HEK293T (cell line): ENCODE data around the gene TAX1BP3.

ENCODE experiments used
- CTCF ChIA-PET: fragments of 350-600 bp; formaldehyde crosslinking; extraction: SDS; loops from one replicate; lab custom pipeline; 2021; ENCODE audit warnings: antibody characterized with exemption, inconsistent platforms; lab: Yijun Ruan, JAX
- POLR2A ChIA-PET: fragments of 350-600 bp; formaldehyde crosslinking; extraction: SDS; loops from one replicate; lab custom pipeline; 2020; ENCODE audit warnings: antibody characterized with exemption, inconsistent platforms; lab: Yijun Ruan, JAX
- DNase-seq: peaks from one replicate; pipeline ENCODE4 v3.0.0; 2012; ENCODE audit warnings: mixed read lengths; ENCODE audit errors: extremely low spot score
- ARNT ChIP-seq: fragments of 450-650 bp; IDR thresholded peaks from 2 replicates; pipeline ENCODE4 v1.6.1; 2017; ENCODE audit warnings: mild to moderate bottlenecking
- BHLHE40 ChIP-seq: fragments of 450-650 bp; IDR thresholded peaks from 2 replicates; pipeline ENCODE4 v1.6.1; 2016; ENCODE audit warnings: mild to moderate bottlenecking, moderate library complexity, borderline replicate concordance
- CTBP1 ChIP-seq: fragments of 450-650 bp; IDR thresholded peaks from 2 replicates; pipeline ENCODE4 v1.6.1; 2016; ENCODE audit warnings: borderline replicate concordance
- ELF4 ChIP-seq: fragments of 450-650 bp; IDR thresholded peaks from 2 replicates; pipeline ENCODE4 v1.6.1; 2017; ENCODE audit warnings: antibody characterized with exemption
- FOXA1 ChIP-seq: fragments of 450-650 bp; IDR thresholded peaks from 2 replicates; pipeline ENCODE4 v1.6.1; 2016; ENCODE audit warnings: mild to moderate bottlenecking
- FOXK2 ChIP-seq: fragments of 450-650 bp; IDR thresholded peaks from 2 replicates; pipeline ENCODE4 v1.6.1; 2016; ENCODE audit warnings: mild to moderate bottlenecking
- FOXM1 ChIP-seq: fragments of 450-650 bp; IDR thresholded peaks from 2 replicates; pipeline ENCODE4 v1.6.1; 2017; ENCODE audit warnings: mild to moderate bottlenecking, borderline replicate concordance
- HDGF ChIP-seq: fragments of 450-650 bp; IDR thresholded peaks from 2 replicates; pipeline ENCODE4 v1.6.1; 2017; ENCODE audit warnings: antibody characterized with exemption, borderline replicate concordance
- L3MBTL2 ChIP-seq: fragments of 450-650 bp; conservative IDR thresholded peaks from 2 replicates; pipeline ENCODE4 v1.6.1; 2016; ENCODE audit warnings: mild to moderate bottlenecking
- LEF1 ChIP-seq: fragments of 450-650 bp; IDR thresholded peaks from 2 replicates; pipeline ENCODE4 v1.6.1; 2017; ENCODE audit warnings: mild to moderate bottlenecking, borderline replicate concordance
- NFRKB ChIP-seq: fragments of 450-650 bp; IDR thresholded peaks from 2 replicates; pipeline ENCODE4 v1.6.1; 2016; ENCODE audit warnings: mild to moderate bottlenecking, moderate library complexity
- SP1 ChIP-seq: fragments of 450-650 bp; IDR thresholded peaks from 2 replicates; pipeline ENCODE4 v1.6.1; 2017
- SUZ12 ChIP-seq: fragments of 450-650 bp; IDR thresholded peaks from 2 replicates; pipeline ENCODE4 v1.6.1; 2016; ENCODE audit warnings: mild to moderate bottlenecking
- TARDBP ChIP-seq: fragments of 450-650 bp; IDR thresholded peaks from 2 replicates; pipeline ENCODE4 v1.6.1; 2016
- ZNF384 ChIP-seq: fragments of 450-650 bp; IDR thresholded peaks from 2 replicates; pipeline ENCODE4 v1.6.1; 2016
- TF ChIP-seq, protein P1 (sequence below): fragments of 450-650 bp; IDR thresholded peaks from 2 replicates; pipeline ENCODE4 v1.6.1; 2016

The TAX1BP3 gene

DNA sequence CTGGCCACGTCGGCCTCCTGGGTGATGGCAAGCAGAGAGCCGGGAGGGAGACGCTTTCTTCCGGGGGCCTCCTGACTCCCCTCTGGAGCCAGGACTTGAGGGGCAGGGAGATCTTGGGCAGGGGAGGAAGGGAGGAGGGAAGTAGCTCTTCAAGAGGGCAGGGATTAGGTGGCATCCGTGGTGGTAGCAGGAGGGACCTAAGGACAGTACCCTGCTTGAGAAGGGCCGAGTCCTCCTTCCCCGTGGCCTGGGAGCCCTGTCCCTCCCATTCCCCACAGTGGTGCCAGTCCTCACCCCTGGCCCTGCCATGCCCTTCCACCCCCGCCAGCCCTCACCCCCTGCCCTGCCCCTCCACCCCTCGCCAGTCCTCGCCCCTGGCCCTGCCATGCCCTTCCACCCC lies 12.6 kb downstream of the TAX1BP3 start:
- TF ChIP-seq BHLHE40 = no peak
- TF ChIP-seq HDGF = no peak
- no peak for TF ChIP-seq FOXA1
- no peak for DNase-seq
- ChIA-PET CTCF (no interaction called here), POLR2A (no interaction called here)

DNA sequence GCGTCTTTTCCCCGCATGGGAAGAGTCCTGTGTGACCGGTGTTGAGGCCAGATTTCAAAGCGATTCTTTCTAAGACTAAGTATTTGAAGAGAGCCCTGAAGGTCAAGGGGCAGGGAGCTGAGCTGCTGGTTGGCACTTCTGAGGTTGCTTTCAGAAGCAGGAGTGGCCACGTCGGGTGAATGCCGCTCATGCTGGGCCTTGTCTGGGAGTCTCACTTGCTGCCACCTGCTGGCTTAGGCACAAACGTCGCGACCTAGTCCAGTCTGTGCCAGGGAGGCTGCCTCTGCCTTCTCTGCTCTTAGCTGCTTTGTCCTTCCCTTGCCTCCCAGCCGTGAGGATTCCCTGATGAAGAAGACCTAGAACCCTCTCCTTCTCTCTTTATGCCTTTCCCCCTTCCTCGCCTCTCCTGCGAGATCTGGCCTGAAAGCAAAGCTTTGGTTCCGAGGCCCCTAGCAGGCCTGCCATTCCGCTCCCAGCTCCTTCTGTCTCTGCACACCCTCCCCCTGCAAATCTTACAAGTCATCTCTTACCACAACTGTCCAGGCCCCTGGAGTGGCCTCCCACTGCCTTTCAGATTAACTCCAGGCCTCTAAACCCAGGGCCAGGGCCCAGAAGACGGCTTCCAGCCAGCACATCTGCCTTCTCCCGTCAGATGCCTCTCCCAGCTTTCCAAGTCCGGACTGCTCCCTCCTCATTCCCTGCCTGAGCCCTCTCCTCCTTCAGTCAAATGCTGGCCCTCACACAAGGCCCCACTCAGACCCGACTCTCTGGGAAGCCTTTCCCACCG lies 20.4 kb downstream of the TAX1BP3 start:
- ChIA-PET CTCF (interaction anchor here (0.6 to 1.3 kb wide), 3 partner anchors 9 to 600 kb away, joined by 3 to 4 read pairs (median 3); no protein-coding TSS in a partner anchor), POLR2A (interaction anchor here (0.8 to 1.0 kb wide), 2 partner anchors 12 to 599 kb away, joined by 3 read pairs; partner anchors contain the start of genes CTNS and SHPK)

DNA sequence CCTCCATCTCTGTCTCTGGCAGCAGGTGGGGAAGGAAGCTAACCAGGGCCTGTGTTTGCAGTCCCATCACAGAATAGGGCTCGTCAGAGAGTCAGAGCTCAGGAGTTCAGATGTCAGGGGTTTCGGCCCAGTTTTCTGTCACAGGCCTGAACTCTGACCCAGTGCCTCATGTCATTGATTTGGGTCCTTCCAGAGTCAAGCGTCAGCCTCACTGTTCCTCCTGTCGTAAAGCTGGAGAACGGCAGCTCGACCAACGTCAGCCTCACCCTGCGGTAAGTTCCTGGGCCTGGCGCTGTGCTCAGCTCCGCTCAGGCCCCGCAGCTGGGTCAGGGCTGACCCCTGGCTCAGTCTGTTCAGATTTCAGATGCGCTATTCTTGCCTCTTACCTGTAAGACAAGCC lies 21.1 kb downstream of the TAX1BP3 start:
- POLR2A ChIA-PET = no interaction called here
- no peak for DNase-seq
- TF ChIP-seq LEF1 = no peak
- no peak for TF ChIP-seq ARNT
- TF ChIP-seq ELF4 = no peak
- TF ChIP-seq NFRKB = no peak
- TF ChIP-seq L3MBTL2 = no peak
- no peak for TF ChIP-seq SUZ12
- TF ChIP-seq CTBP1 = no peak
- TF ChIP-seq FOXM1 = no peak
- TF ChIP-seq HDGF = no peak
- no peak for TF ChIP-seq BHLHE40
- CTCF ChIA-PET = interaction anchor here (1.1 to 1.3 kb wide), 2 partner anchors 11 to 45 kb away, joined by 3 to 4 read pairs; partner anchors contain the start of genes CTNS and SHPK

More for the DNA sequence above, 20.4 kb downstream of the TAX1BP3 start:
- DNase-seq = peak; percentile 49
- no peak for TF ChIP-seq SUZ12
- TF ChIP-seq FOXM1 = no peak
- no peak for TF ChIP-seq CTBP1
- no peak for TF ChIP-seq HDGF
- no peak for TF ChIP-seq FOXK2
- no peak for TF ChIP-seq BHLHE40
- TF ChIP-seq LEF1 = no peak
- TF ChIP-seq ARNT = no peak
- no peak for TF ChIP-seq FOXA1
- no peak for TF ChIP-seq TARDBP

DNA sequence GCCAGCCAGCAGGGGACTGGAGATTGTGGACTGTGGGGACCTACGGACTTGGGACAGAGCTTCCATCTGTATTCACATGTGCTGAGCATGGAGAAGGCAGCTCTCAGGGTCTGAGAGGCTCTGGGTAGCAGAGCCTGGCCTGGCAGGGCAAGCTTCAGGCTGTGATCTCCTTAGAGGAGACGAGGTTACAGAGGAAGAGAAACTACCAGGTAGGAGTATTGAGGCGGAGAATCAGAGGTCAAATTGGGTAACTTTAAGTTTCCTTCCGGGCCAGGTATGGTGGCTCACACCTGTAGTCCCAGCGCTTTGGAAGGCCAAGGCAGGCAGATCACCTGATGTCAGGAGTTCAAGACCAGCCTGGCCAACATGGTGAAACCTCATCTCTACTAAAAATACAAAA lies 23.1 kb downstream of the TAX1BP3 start:
- CTCF ChIA-PET = no interaction called here
- DNase-seq = no peak
- TF ChIP-seq FOXM1 = no peak
- no peak for TF ChIP-seq SUZ12
- TF ChIP-seq HDGF = no peak
- TF ChIP-seq SP1 = no peak
- TF ChIP-seq BHLHE40 = no peak
- no peak for TF ChIP-seq ARNT
- no peak for TF ChIP-seq L3MBTL2
- TF ChIP-seq FOXK2 = no peak
- POLR2A ChIA-PET = no interaction called here

DNA sequence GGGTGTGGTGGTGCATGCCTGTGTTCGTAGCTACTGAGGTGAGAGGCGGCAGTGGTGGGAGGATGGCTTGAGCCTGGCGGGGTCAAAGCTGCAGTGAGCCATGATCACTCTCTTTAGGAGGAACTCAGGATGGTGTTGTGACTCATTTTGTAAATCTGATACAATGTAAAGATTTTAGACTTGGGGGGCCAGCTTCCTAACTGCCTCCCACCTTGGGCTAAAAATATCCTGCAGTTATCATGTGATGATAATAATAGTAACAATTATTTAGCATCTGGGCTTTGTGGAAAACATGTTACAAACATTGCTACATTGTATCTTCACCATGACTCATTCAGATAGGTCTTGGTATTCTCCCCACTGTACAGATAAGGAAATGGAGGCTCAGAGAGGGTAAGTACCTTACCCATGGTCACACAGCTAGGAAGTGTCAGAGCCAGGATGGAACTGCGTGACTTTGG lies 24.5 kb downstream of the TAX1BP3 start:
- TF ChIP-seq L3MBTL2 (no peak), HDGF (no peak), NFRKB (no peak), FOXM1 (no peak), CTBP1 (no peak), ZNF384 (no peak), SUZ12 (no peak), FOXK2 (no peak), SP1 (no peak), LEF1 (no peak), ELF4 (no peak), BHLHE40 (no peak), ARNT (no peak), TARDBP (no peak), FOXA1 (no peak)
- TF ChIP-seq, protein P1, sequence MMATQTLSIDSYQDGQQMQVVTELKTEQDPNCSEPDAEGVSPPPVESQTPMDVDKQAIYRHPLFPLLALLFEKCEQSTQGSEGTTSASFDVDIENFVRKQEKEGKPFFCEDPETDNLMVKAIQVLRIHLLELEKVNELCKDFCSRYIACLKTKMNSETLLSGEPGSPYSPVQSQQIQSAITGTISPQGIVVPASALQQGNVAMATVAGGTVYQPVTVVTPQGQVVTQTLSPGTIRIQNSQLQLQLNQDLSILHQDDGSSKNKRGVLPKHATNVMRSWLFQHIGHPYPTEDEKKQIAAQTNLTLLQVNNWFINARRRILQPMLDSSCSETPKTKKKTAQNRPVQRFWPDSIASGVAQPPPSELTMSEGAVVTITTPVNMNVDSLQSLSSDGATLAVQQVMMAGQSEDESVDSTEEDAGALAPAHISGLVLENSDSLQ = no peak
- ChIA-PET CTCF (interaction anchor here (0.7 kb wide), 1 partner anchor 596 kb away, joined by 3 read pairs; no protein-coding TSS in a partner anchor), POLR2A (no interaction called here)
- no peak for DNase-seq

DNA sequence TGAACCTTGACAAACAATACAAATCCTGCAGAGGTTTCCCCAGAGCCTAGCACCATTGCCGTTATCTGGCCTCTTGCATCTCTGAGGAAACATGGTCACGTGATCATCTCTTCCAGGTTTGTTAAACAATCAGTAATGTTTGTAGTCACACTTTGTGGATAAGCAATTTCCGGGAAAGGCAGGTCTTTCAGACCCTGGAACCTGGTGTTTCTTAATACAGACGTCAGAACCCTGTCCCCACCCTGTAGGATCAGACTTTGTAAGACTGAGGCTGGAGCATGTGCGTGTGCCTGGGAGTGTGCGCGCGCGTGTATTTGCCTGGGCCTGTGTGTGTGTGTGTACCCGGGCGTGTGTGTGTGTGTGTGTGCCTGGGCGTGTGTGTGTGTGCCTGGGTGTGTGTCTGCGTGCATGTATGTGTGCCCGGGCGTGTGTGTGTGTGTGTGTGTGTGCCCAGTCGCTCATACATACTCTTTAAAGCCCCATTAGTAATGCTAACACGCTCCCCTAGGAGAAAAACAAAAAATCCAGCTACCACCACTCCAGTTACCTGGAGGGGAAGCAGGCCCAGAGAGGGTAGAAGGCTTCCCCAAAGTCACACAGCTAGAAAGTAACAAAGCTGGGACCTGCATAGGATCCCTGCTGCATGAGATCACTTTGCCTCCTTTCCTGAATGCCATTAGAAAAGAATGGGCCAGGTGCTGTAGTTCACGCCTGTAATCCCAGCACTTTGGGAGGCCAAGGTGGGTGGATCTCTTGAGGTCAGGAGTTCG lies 26.5 kb downstream of the TAX1BP3 start:
- POLR2A ChIA-PET = no interaction called here
- no peak for TF ChIP-seq SUZ12
- TF ChIP-seq FOXM1 = no peak
- TF ChIP-seq ARNT = no peak
- TF ChIP-seq NFRKB = no peak
- TF ChIP-seq ELF4 = no peak
- TF ChIP-seq FOXA1 = no peak
- no peak for TF ChIP-seq FOXK2
- TF ChIP-seq BHLHE40 = no peak
- no peak for TF ChIP-seq ZNF384
- no peak for TF ChIP-seq LEF1
- TF ChIP-seq CTBP1 = no peak
- TF ChIP-seq HDGF = no peak
- TF ChIP-seq SP1 = no peak
- no peak for TF ChIP-seq TARDBP
- no peak for TF ChIP-seq L3MBTL2
- TF ChIP-seq, protein P1 = no peak
- CTCF ChIA-PET = no interaction called here
- DNase-seq = no peak
